GM13977 (cell line): ENCODE measurements around the gene RBM10.

Experiments used
- DNase-seq: peaks from one replicate; pipeline ENCODE4 v3.0.0; 2012; ENCODE audit warnings: low spot score
- in situ Hi-C: fragments of 300-500 bp; cut with MboI; formaldehyde crosslinking; loops from one replicate; pipeline ENCODE4 v1.12.0; 2022; ENCODE audit warnings: low sequenced_read_pairs, low pct_unique_long_range_greater_than_20kb, mixed read lengths, inconsistent platforms; ENCODE audit not compliant: unreplicated experiment
- TF ChIP-seq, protein P1 (sequence below): IDR thresholded peaks from 2 replicates; pipeline ENCODE4 v1.5.1; 2012; ENCODE audit warnings: mild to moderate bottlenecking, control low read depth; ENCODE audit not compliant: insufficient read depth; ENCODE audit errors: extremely low read depth, missing control alignments

The RBM10 gene

DNA sequence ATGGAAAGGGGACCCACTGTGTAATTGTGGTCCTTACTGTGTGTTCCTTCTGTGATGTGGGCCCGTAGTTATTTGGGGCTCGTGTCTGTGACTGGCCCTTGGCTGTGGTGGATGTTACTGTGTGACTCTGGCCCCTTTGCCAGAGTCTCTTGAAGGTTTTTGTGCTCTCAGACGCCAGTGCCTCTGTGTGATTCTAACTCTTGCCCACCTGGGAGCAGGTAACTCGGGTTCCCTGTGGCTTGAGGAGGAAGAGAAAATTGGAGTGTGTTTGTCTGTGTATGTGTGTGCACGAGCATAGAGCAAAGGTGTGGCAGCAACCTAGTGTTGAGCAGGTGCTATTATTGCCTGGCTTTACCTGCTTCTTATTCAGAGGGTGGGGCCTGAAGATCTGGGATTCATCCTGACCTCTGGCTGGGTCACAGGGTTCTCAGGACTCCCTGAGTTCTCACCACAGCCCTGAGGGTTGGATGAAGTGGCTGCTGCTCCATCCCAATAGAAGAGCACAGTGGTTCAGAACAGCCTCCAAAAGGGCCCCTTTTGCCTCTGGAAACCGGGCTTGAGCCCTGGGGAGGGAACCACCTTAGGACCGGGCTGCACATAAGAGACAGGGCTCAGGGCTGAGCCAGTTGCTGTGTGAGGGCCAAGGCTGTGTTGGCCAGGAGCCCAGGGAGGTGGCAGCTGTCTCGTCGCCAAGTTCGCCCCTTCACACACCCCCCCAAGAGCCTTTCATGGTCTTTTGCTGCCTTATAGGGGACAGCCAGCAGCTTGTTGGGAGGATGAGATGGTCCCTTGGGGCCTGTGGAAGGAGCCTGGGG lies 1.3 kb downstream of the RBM10 start:
- TF ChIP-seq, protein P1, sequence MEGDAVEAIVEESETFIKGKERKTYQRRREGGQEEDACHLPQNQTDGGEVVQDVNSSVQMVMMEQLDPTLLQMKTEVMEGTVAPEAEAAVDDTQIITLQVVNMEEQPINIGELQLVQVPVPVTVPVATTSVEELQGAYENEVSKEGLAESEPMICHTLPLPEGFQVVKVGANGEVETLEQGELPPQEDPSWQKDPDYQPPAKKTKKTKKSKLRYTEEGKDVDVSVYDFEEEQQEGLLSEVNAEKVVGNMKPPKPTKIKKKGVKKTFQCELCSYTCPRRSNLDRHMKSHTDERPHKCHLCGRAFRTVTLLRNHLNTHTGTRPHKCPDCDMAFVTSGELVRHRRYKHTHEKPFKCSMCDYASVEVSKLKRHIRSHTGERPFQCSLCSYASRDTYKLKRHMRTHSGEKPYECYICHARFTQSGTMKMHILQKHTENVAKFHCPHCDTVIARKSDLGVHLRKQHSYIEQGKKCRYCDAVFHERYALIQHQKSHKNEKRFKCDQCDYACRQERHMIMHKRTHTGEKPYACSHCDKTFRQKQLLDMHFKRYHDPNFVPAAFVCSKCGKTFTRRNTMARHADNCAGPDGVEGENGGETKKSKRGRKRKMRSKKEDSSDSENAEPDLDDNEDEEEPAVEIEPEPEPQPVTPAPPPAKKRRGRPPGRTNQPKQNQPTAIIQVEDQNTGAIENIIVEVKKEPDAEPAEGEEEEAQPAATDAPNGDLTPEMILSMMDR, result no peak
- no peak for DNase-seq
- in situ Hi-C loops, result no loop called here

DNA sequence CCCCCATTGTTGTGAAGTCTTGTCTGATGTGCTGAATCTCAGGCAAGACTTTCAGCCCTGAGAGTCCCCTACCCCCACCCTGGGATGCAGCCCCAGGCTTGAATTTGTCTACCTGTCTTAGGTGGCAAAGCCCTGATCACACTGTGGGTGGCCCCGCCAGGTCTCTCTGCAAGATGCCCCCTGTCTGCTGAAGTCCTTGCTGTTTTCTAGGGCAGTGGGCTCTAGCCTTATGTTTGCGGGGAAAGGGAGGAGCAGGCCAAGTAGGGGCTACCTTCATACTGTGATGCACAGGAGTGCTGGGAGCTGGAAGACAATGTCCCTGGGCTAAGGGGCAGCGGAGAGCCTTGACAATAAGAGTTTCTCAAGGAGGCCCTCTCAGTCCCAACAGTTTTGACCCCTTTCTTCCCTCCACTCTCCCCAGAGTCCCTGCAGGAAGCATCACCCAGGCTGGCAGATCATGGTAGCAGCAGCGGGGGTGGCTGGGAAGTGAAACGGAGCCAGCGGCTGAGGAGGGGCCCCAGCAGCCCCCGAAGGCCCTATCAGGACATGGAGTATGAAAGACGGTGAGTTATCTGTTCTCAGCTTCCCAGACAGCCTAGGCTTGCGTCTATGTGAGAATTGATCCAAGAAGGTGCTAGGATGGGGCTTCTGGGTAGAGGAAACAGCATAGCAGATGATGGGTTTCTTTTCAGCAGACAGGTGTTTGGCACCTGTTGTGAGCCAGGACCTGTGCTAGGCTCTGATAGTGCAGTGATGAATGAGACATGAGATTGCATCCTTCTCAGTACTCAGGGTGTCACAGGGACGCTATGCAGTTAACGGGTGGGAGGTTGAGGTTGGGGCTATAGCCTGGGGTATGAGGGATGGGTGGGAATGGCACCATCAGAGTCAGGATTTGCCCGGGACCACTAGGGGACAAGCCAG lies 2.2 kb downstream of the RBM10 start:
- in situ Hi-C loops, result no loop called here
- TF ChIP-seq, protein P1, result no peak
- DNase-seq, result no peak

DNA sequence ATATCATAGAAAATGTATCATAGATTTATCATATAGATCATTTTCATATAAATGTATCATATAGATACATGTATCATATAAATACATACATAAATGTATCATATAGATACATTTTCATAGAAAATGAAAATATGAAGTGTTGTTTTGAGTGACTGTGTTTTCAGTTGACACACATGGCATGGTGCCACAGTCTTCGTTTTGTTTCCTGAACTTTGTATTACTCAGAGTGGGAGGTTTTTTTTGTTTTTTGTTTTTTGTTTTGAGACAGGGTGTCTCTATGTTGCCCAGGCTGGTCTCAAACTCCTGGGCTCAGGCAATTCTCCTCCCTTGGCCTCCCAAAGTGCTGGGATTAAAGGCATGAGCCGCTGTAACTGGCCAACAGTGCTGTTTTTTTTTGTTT lies 3.9 kb downstream of the RBM10 start:
- DNase-seq, result no peak
- TF ChIP-seq, protein P1, result no peak
- in situ Hi-C loops, result no loop called here

DNA sequence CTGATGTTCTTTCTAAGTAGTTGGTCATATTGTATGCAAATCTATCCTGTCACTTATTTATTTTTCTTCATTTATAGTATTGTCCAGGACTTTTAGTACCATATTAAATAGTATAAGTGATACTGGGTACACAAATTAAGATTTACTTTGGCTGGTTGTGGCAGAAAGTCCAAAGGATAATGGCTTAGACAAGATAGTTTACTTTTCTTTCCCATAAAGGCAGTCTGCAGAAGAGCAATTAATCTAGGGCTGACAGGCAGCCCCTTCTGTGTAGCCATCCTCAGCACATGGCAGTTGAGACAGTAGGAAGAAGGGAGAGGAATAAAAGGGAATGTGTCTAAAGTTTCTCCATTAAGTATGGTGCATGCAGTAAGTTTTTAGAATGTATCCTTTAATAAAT lies 6.4 kb downstream of the RBM10 start:
- TF ChIP-seq, protein P1, result no peak
- in situ Hi-C loops, result no loop called here

DNA sequence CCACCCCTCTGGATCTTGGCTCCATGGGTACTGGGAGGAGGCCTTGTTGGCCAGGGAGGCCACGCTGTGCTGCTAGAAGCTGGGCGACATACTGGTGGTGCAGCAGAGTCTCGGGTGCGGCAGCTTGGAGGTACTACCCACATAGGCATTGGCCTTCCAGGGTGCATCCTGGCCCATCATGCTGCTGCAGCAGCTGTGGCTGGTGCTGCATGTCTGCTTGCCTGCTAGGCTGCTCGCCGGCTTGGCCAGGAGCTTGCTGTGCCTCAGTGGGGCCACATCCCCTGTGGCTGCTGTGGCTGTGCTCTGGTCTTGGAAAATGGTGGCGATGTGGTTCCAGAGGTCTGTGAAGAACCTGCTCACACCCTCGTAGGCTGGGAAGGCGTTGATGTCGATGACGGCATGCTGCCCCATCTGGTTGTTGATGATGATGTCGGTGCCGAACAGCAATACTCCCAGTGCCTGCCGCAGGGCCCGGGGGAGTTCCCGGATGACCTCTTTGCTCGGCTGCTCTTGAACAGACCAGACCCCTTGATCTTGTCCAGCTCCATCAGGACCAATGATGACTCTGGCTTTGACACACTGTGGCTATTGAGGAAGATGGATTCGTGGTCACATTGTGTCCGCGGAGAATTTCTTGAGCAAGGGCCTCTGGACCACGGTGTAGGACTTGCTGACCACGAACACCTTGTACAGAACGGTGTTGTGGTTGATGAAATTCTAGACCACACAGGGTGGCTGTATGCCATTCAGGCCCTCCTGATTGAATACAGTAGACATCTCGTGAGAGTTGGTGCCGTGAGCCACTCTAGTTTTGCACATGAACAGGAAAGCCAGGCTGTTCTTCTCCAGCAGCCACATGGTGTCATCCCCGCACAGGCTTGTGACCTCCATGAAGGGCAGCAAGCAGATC lies 11.8 kb downstream of the RBM10 start:
- DNase-seq, result no peak
- TF ChIP-seq, protein P1, result no peak
- in situ Hi-C loops, result no loop called here

More for the DNA sequence above, 6.4 kb downstream of the RBM10 start:
- DNase-seq, result no peak

DNA sequence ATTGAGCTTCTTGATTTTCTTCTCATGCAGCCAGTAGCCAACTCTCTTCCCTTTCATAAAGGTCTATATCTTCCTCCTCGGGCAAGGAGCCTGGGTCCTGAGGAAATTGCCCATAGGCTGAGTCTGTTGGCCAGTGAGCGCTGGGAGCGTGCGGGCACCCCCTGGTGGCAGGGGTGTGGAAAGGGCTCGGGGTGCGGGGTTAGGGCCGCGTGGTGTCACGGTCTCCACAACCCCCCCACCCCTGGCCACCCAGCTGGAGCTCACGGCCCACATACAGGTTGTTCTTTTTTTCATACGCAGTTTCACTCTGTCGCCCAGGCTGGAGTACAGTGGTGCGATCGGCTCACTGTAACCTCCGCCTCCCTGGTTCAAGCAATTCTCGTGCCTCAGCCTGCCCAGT lies 13.1 kb downstream of the RBM10 start:
- in situ Hi-C loops, result no loop called here
- TF ChIP-seq, protein P1, result no peak

More for the DNA sequence above, 13.1 kb downstream of the RBM10 start:
- DNase-seq, result no peak
